Superior temporal gyrus (tissue), 1 donor: ENCODE results near the gene GPC5.
"Not testable (repeated sequence)": the region's sequence is repeated elsewhere in the genome, so short reads cannot be mapped to it uniquely, and the experiment has no call there.

Experiments
- DNase-seq: peaks from one replicate; pipeline ENCODE4 v3.0.0-alpha.2; 2016; ENCODE audit errors: extremely low spot score

Gene GPC5

GRCh38 chr13:91368676-91369440, 29.6 kb upstream of the GPC5 start:
- DNase-seq, result no peak

GRCh38 chr13:91369441-91369831, 29.0 kb upstream of the GPC5 start:
- DNase-seq, result no peak

GRCh38 chr13:91370501-91370900, 27.9 kb upstream of the GPC5 start:
- no peak for DNase-seq

GRCh38 chr13:91372911-91373310, 25.5 kb upstream of the GPC5 start:
- no peak for DNase-seq

GRCh38 chr13:91375116-91375729, 23.2 kb upstream of the GPC5 start:
- DNase-seq, result no peak

GRCh38 chr13:91381371-91381770, 17.1 kb upstream of the GPC5 start:
- peak; percentile 74 for DNase-seq

- no peak for DNase-seq
These were observed 14.6 kb upstream of the GPC5 start for GRCh38 chr13:91383836-91384235.

GRCh38 chr13:91384896-91385295, 13.5 kb upstream of the GPC5 start:
- no peak for DNase-seq

GRCh38 chr13:91389186-91389585, 9.2 kb upstream of the GPC5 start:
- no peak for DNase-seq

- no peak for DNase-seq
These were observed 826 bp upstream of the GPC5 start for GRCh38 chr13:91397595-91397994.

GRCh38 chr13:91399189-91400062, 1.0 kb downstream of the GPC5 start:
- no peak for DNase-seq

GRCh38 chr13:91400063-91400399, 1.6 kb downstream of the GPC5 start:
- peak; percentile 52 for DNase-seq

GRCh38 chr13:91400671-91401070, 2.2 kb downstream of the GPC5 start:
- peak; percentile 41 for DNase-seq

GRCh38 chr13:91401920-91402319, 3.5 kb downstream of the GPC5 start:
- DNase-seq, result no peak

- DNase-seq, result no peak
These were observed 6.8 kb downstream of the GPC5 start for GRCh38 chr13:91405240-91405639.

- DNase-seq, result peak; percentile 52
These were observed 8.2 kb downstream of the GPC5 start for GRCh38 chr13:91406619-91407018.

- no peak for DNase-seq
These were observed 10.6 kb downstream of the GPC5 start for GRCh38 chr13:91408971-91409370.

GRCh38 chr13:91416579-91416978, 18.2 kb downstream of the GPC5 start:
- DNase-seq, result not testable (repeated sequence)

- no peak for DNase-seq
These were observed 19.4 kb downstream of the GPC5 start for GRCh38 chr13:91417660-91418325.

GRCh38 chr13:91426913-91427312, 28.5 kb downstream of the GPC5 start:
- no peak for DNase-seq

- not testable (repeated sequence) for DNase-seq
These were observed 40.3 kb downstream of the GPC5 start for GRCh38 chr13:91438674-91439073.

- DNase-seq, result no peak
These were observed 52.5 kb downstream of the GPC5 start for GRCh38 chr13:91450913-91451312.
